ENCODE results near the gene TRIO. TPM values are rescaled to one million over a fixed set of nuclear protein-coding genes. Genes with fewer than 3 reads are reported as not detected.

TRIO gene
- total and polyA plus RNA-seq, 10 of the 15 experiments (the other 5 are each of a cell fraction or from before 2014, with no cell fraction given), result 5.1 to 96.4 (median 44.6) TPM

- no peaks in the 10 kb centered on the region for H4K20me1 ChIP-seq (ENCODE audit: control insufficient read depth, insufficient read depth)
- intact Hi-C loops (cut with micrococcal nuclease; ENCODE audit: unreplicated experiment) (no loop called here), in situ Hi-C loops (cut with MboI) (no loop called here)
- H3K4me3 ChIP-seq, result no peak overlapping the region
- ATAC-seq, result no peak
- no peaks in the 10 kb centered on the region for H3K4me1 ChIP-seq (ENCODE audit: control insufficient read depth, insufficient read depth, low read length)
- no peaks in the 10 kb centered on the region for H3K27me3 ChIP-seq (replicated peaks in 1 of 2; ENCODE audit: control insufficient read depth in 2 of 2, insufficient read depth in 2 of 2, low read length in 1 of 2)
- ChIA-PET RAD21 (ENCODE audit: unreplicated experiment) (no interaction called here), CTCF (no interaction called here), SMC1A (ENCODE audit: uncharacterized antibody, unreplicated experiment) (no interaction called here), POLR2A (no interaction called here)
- no peak overlapping the region for H3K27ac ChIP-seq (ENCODE audit: control insufficient read depth, insufficient read depth)
- no peak for FAIRE-seq
- no peak overlapping the region for H2AFZ ChIP-seq (ENCODE audit: control insufficient read depth, low read depth, low read length)
- no peaks in the 10 kb centered on the region; the same call in 2 of the 3 replicates for H3K9me3 ChIP-seq (replicated peaks; ENCODE audit: control insufficient read depth, insufficient read depth, low read length)
- no TSS peak for BruUV-seq (replicated peaks)
- no peak overlapping the region for H3K9ac ChIP-seq (ENCODE audit: control insufficient read depth, insufficient read depth, low read length)
- no peak for DNase-seq (ENCODE audit: low read depth, low spot score)
- no peak overlapping the region for H3K4me2 ChIP-seq (ENCODE audit: control insufficient read depth, insufficient read depth)
- H3K36me3 ChIP-seq (ENCODE audit: control insufficient read depth in 2 of 2, insufficient read depth in 2 of 2, low read length in 1 of 2), result peaks cover 10 to 28% of the 10 kb centered on the region in 2 experiments; a peak in 3 of 4 replicates
- no peak for TF ChIP-seq SKIL (IDR thresholded peaks at IDR 0.05; ENCODE audit: low read depth, poor library complexity, severe bottlenecking)
- TF ChIP-seq RUNX3 (IDR thresholded peaks at IDR 0.05; ENCODE audit: low read length), result no peak
- TF ChIP-seq MAX (IDR thresholded peaks at IDR 0.05; ENCODE audit: low read depth, low read length), result no peak
- no peak for TF ChIP-seq SUPT20H (IDR thresholded peaks at IDR 0.05; ENCODE audit: borderline replicate concordance, control insufficient read depth, low read depth, low read length)
- TF ChIP-seq MTA3 (IDR thresholded peaks at IDR 0.05; ENCODE audit: borderline replicate concordance, low read length), result no peak
- no peak for TF ChIP-seq ATF2 (IDR thresholded peaks at IDR 0.05; ENCODE audit: low read length)
- no peak for TF ChIP-seq KAT2A (conservative IDR thresholded peaks at IDR 0.05; ENCODE audit: control insufficient read depth, low read depth, low read length)
- TF ChIP-seq RAD51 (IDR thresholded peaks at IDR 0.05), result no peak
- TF ChIP-seq CHD2 (IDR thresholded peaks at IDR 0.05; ENCODE audit: borderline replicate concordance, low read depth, low read length), result no peak
- no peak for TF ChIP-seq JUNB (IDR thresholded peaks at IDR 0.05)
- TF ChIP-seq ZSCAN29 (IDR thresholded peaks at IDR 0.05), result no peak
- no peak for TF ChIP-seq CEBPB (IDR thresholded peaks at IDR 0.05; ENCODE audit: borderline replicate concordance in 1 of 2, low read depth in 2 of 2, low read length in 2 of 2)
- TF ChIP-seq PML (IDR thresholded peaks at IDR 0.05; ENCODE audit: low read length), result no peak
- TF ChIP-seq NFIC (IDR thresholded peaks at IDR 0.05; ENCODE audit: low read depth, low read length), result no peak
- TF ChIP-seq SP1 (IDR thresholded peaks at IDR 0.05; ENCODE audit: low read depth, low read length), result no peak
- no peak for TF ChIP-seq NR2C2 (IDR thresholded peaks at IDR 0.05; ENCODE audit: borderline replicate concordance, control insufficient read depth, insufficient read length, low read depth)
- no peak for TF ChIP-seq ESRRA (IDR thresholded peaks at IDR 0.05; ENCODE audit: low read length)
- 91% methylated on average over 1 of the region's 1 CpG for WGBS (ENCODE audit: insufficient coverage, insufficient replicate concordance, low lambda C conversion rate, missing lambda C conversion rate)
- H3K79me2 ChIP-seq (ENCODE audit: control insufficient read depth, insufficient read depth, low read length), result no peaks in the 10 kb centered on the region
Measured at GRCh38 chr5:14319102-14319501, 176.0 kb downstream of the TRIO start.
